RCC 7860 (cell line): ENCODE data around the gene SH3PXD2B.
A peak's percentile ranks its signal among the peaks of the same experiment; 100 is the strongest.

Source experiments
- DNase-seq: peaks from one replicate; pipeline ENCODE4 v3.0.0-alpha.2; 2015; ENCODE audit warnings: low spot score
- FAIRE-seq: peaks from 2 replicates; lab custom pipeline; 2012; peaks lifted over from hg19 to GRCh38; lab: Jason Lieb, UNC

The SH3PXD2B gene

DNA sequence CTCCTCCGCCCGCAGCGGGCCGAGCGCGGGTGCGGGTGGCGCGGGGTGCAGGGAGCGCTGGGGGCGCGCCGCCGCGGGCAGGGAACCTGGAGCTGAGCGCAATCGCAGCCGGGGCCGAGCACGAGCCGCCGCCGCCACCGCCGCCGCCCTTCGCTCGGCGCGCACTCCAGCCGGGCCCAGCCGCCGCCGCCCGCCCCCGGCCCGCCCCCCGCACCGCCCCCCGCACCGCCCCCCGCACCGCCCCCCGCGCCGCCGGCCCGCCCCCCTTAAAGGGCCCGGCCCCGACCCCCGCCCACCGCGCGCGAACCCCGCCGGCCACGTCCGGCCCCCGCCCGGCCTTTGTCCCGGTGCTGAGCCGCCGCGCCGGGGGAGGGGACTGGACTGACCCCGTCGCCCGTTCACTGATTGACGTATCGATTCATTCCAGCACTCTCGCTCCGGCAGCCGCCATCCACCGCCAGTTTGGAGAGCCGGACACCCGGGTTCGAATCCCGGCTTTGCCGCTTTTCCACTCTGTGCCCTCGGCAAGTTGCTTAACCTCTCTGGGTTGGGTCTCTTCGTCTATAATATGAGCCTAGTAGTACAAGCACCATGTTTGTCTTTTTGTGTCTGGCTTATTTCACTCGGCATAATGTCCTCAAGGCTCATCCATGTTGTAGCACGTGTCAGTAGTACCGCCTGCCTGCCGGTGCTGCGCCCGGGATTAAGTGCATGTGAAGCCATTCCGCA, at the start of gene SH3PXD2B:
SH3PXD2B (minus strand) TSS at position 168 of the 729 bp plus-strand sequence. CDS start 173 bp downstream, outside the sequence.
- FAIRE-seq (no peak), DNase-seq (peak; percentile 50)

DNA sequence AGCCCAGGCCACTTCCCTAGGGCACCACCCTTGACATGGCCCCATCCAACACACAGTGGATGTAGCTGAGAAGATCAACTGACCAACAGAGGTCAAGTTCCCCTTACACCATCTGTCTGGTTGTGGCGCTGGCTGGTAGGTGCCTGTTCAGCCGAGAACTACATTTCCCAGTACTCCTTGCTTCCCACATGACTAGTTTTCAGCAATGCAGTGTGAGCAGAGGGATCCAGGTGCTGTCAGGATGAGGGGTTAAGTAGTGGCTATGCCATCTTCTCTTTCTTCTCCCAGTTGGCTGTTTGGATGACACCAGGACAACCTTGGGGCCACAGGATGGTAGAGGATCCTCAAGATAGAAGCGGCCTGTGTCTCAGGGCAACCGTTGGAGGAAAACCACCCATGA, 48.6 kb upstream of the SH3PXD2B start:
- DNase-seq (no peak), FAIRE-seq (no peak)

GRCh38 chr5:172502410-172502809, 48.1 kb upstream of the SH3PXD2B start:
- FAIRE-seq: no peak
- no peak for DNase-seq

DNA sequence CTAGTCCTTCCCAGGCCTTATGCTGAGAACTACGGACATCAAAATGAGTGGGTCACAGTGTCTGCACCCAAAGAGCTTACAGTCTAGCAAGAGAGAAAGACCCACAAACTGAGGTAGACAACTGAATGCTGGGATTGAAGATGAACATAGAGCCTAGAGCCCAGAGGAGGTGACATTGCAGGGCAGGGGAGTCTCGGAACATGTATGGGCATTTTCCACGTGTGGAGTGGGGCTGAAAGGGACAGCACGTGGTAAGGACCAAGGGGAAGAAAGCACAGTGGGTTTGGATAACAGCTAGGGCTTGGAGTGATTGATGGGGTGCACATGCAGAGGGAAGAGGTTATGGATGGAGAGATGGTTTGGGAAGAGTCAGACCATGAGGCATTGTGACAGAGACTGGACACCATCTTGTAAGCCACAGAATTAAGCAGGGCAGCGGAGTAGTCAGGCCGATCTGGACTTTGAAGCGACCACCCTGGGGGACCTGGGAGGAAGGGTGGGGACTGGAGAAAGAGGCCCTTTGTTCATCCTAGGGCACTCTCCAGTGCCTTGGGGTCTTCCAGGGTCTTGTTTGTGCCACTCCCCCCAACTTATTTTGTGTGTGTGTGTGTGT, 47.5 kb upstream of the SH3PXD2B start:
- FAIRE-seq: no peak

GRCh38 chr5:172499287-172499686, 45.0 kb upstream of the SH3PXD2B start:
- FAIRE-seq: no peak
- no peak for DNase-seq

More for the DNA sequence above, 47.5 kb upstream of the SH3PXD2B start:
- no peak for DNase-seq

GRCh38 chr5:172498431-172499129, 44.3 kb upstream of the SH3PXD2B start:
- FAIRE-seq: no peak

DNA sequence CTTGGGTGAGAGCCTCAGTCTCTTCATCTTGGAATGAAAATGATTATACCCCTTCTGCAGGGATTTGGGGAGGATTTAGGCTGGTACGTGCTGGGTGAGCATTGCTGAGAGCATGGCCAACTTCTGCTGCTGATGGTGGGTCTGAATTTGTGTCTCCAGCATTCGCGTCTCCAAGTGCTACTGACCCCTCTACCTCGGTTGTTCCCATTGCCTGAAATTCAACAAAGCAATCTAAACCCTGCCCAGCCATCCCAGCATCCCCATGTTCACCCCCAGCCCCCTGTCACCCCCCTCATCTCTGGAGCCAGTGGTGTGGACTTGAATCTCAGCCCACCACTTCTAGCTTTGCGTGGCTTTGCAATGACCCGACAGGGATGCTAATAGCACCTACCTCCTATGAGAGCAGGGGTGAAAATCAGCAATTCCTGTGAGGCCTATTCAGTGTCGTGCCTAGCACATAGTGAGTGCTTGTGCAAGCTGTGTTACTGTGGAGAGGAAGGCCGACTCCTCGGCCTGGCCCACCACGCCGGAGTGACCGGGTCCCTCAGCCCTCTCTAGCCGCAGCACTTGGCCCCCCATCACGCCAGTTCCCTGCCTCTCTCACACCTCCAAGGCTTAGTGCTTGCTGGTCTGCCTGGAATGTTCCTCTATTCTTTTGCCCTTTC, 43.4 kb upstream of the SH3PXD2B start:
- DNase-seq (no peak), FAIRE-seq (no peak)

More at GRCh38 chr5:172498431-172499129, 44.3 kb upstream of the SH3PXD2B start:
- DNase-seq: no peak

DNA sequence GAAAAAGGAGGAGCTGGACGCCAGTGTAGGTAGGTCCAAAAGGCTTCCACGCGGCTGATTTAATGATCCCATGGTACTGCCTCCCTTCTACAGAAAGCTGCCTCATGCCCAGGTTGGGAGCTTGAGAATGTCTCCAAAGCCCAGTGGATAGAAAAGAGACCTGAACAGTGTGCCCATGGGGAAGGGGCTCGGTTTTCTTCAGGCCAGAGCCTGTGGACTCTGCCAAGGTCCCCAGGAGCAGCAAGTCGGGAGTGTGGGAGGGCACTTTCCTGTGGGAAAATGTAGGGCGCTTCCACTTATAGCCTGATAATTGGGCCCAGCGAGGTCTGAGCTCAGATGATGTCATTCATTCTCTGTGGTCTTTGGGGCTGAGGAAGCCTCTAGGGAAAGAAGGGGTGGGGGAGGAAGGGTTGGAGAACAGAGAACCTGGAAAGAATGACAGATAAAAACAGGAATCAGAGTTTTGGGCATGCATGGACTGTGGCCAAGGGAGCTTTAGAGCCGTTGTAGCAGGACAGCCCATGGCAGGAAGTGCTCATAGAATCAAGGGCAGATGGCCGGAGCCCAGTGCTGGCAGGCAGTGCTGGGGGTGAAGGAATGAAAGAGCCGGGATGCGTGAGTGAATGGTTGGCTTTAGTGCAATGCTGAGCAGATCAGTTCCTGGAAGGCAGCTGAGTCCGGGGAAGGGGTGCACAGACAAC, 42.5 kb upstream of the SH3PXD2B start:
- no peak for FAIRE-seq
- DNase-seq: no peak

DNA sequence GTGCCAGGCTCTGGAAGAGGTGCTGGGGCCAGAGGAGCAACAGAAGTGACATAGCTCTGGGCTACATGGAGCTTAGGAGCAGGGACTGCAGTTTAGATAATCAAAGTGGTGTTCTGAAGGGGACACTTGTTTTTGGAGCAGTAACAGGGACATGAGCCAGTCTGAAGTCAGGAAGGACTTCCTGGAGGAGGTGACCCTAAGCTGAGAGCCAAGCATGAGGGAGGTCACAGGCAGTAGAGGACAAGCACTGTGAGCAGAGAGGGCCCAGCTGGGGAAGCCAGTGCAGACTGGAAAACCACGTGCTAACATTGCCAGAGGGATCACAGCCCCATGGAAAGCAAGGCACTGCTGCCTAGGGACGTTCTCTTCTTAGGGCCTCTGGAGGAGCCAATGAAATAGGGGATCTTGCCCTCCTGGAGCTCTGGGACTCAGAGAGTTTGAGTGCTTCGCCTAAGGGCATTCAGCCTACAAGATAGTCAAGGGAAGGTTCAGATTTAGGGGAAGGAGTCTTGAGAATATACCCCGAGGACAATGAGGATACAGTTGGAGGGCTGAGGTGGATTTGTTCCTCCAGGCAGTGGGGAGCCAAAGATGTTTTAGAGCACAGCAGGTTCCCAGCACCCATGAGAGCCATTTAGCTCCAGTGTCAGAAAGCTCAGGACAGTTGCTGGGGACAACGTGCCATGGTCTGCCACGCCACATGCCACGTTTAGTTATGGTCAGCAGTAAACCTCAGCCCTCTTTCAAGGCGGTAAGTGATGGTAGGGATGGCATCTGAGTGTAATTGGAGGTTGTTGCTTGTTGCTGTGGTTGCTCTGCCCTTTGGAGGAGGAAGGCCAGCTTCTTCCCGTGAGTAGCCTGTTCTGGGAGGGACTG, 40.5 kb upstream of the SH3PXD2B start:
- FAIRE-seq (no peak), DNase-seq (no peak)

- FAIRE-seq (no peak), DNase-seq (no peak)
Measured at GRCh38 chr5:172493906-172494305, 39.6 kb upstream of the SH3PXD2B start.

DNA sequence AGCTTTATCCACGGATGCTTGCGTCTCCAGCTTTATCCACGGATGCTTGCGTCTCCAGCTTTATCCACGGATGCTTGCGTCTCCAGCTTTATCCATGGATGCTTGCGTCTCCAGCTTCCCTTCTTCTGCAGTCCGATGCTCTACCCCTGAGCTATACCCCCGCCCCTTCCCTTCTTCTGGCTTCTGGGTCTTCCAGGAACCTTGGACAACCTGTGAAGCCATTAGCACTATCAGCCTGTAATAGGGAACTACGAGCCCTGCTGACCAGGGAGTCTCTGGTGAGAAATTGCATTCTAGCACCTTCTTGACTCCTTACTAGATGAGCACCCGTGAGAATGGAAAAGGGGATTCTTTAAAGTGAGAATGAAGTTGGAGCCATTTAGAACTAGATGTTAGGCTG, 39.1 kb upstream of the SH3PXD2B start:
- FAIRE-seq (no peak), DNase-seq (no peak)

- no peak for FAIRE-seq
- DNase-seq: no peak
Measured at GRCh38 chr5:172493002-172493401, 38.7 kb upstream of the SH3PXD2B start.

- DNase-seq (no peak), FAIRE-seq (no peak)
Measured at GRCh38 chr5:172492097-172492840, 37.9 kb upstream of the SH3PXD2B start.

GRCh38 chr5:172491481-172491880, 37.2 kb upstream of the SH3PXD2B start:
- DNase-seq: no peak
- no peak for FAIRE-seq

DNA sequence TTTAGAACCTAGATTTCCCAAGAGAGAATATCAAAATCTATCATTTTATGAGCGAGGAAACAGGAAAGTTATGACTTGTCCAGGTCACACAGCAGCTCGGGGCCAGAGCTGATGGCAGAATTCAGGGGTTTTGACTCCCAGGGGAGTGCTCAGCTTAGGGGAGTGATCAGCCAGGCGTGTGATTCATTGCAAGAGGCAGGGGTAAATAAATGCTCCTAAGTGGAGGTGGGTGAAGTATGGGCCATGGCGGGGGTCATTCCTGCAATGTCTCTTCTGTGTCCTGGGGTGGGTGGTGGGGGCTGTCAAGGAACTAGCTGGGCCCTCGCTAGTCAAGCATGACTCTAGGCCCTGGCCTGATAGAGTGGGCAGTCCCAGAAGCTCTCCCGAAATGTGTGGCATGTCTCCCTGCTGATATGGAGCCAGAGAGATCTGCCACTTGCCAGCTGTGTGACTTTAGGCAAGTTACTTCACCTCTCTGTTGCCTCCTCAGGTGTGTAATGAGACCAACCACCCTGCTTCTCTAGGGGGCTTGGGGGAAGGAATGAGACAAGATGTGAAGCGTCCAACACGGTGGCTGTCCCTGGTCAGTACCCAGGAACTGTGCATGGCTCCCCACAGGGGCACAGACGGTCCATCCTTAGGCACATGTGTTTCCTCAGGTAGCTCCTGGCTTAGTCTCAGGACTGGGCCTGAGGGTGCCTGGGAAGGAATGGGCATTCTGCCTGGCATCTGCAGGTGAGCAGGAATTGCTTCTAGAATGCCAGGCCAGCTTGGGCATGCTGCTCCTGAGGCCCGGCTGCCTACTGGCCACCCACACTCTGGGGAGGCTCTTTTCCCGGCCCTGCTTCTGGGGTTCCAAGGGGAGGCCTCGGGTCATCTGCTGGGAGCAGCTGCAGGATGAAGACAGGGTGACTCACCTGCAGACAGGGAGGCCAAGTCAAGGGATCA, 36.5 kb upstream of the SH3PXD2B start:
- no peak for FAIRE-seq
- DNase-seq: no peak

DNA sequence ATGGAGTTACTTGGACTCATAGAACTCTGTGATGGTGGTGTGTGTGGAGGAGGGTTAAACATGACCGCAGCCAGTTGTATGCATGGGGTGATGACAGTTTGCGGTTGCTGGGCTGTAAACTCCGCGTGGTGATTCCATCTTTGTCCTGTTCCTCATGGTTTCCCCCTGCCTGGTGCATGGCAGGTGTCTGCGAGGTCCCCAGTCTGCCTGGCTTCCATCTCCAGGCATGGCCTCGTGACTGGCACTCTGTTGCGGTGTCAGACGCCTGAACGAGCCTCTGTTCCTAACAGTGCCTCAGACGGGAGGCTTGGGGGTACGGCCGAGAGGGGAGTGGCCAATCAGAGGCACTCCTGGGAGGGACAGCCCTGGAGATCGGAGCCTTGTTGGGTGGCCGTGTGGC, 33.9 kb upstream of the SH3PXD2B start:
- FAIRE-seq (no peak), DNase-seq (no peak)

DNA sequence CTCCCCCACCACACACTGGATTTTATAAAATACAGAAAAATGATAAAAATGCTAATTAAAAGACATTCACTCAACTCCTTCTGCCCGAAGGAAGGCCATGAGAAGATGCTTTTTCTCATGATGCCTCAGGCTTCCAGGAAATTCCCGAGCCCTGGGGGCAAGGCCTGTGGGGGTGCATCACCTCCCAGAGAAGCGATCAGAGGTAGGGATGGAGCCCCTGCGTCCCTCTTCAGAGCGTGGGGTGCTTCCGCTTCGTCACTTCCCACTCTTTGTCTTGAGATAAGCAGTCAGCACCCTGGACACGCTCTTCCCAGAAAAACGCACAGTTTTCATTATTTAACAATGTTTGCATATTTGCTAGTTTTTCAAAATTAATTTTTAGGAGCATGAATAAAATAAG, 33.3 kb upstream of the SH3PXD2B start:
- no peak for DNase-seq
- FAIRE-seq: no peak

DNA sequence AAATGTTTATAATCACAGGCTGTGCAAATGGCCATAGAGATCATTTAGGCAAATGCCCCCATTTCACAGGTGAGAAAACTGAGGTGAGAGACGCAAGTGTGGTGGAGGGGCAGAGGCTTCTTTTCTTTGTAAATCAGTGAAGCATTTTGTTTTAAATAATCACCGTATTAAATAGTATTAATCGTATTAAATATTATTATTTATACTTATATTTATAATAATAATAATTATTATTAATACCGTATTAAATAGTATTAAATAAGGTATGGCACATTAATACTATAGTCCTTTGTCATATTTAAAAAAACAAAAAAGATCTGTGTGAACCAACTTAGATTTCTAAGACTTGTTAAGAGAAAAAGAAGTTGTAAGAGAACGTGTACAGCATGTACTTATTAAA, 32.6 kb upstream of the SH3PXD2B start:
- FAIRE-seq: peak; percentile 51
- DNase-seq: no peak
